Panc1 (cell line): ENCODE measurements around the gene LRRC8E. TPM values are rescaled to one million over a fixed set of nuclear protein-coding genes. Genes with fewer than 3 reads are reported as not detected.

ENCODE experiments used
- ATAC-seq: fragments of 200-7000 bp; cut with Tn5 transposase; 2 replicates; pipeline ENCODE4 v1.9.1; 2020; ENCODE audit warnings: mild to moderate bottlenecking, moderate library complexity
- BruUV-seq: library from RNA; stranded (reverse); fragments of 400-500 nt; replicated peaks from 2 replicates; lab custom pipeline; 2021; lab: Mats Ljungman, UMichigan
- CTCF ChIA-PET: fragments of 300-600 bp; sonication (Branson Sonifier 250); formaldehyde crosslinking; loops from one replicate; lab custom pipeline; 2022; ENCODE audit warnings: antibody characterized with exemption; lab: Charles Lee
- POLR2A ChIA-PET: fragments of 300-600 bp; sonication (Branson Sonifier 250); formaldehyde crosslinking; loops from one replicate; lab custom pipeline; 2022; ENCODE audit warnings: antibody characterized with exemption; lab: Charles Lee
- DNase-seq: peaks from one replicate; pipeline ENCODE4 v3.0.0-alpha.2; 2010; ENCODE audit warnings: low read depth, low spot score
- H3K27ac ChIP-seq: 2 replicates; pipeline ENCODE4 v1.5.1; 2011; ENCODE audit warnings: mild to moderate bottlenecking, low read length, inconsistent platforms
- H3K27me3 ChIP-seq: fragments of 200-500 bp; sonication (Bioruptor generic); 2 replicates; pipeline ENCODE4 v1.6.0; 2014; ENCODE audit warnings: low read length, inconsistent platforms; ENCODE audit not compliant: control insufficient read depth, insufficient read depth
- H3K36me3 ChIP-seq: fragments of 200-500 bp; sonication (Bioruptor generic); 2 replicates; pipeline ENCODE4 v1.5.1; 2014; ENCODE audit warnings: inconsistent platforms, mild to moderate bottlenecking, low read length, moderate library complexity; ENCODE audit not compliant: control insufficient read depth, insufficient read depth
- H3K4me1 ChIP-seq: 2 replicates; pipeline ENCODE4 v1.5.1; 2011; ENCODE audit warnings: inconsistent platforms, mild to moderate bottlenecking, low read length, moderate library complexity; ENCODE audit not compliant: control insufficient read depth, insufficient read depth
- H3K4me3 ChIP-seq, 2 experiments: 2 replicates each; pipeline ENCODE4 v1.5.1; 2011 to 2012; ENCODE audit warnings: low read depth in 2 of 2, low read length in 2 of 2, mild to moderate bottlenecking in 2 of 2, inconsistent platforms in 1 of 2, moderate library complexity in 1 of 2
- H3K9me3 ChIP-seq: fragments of 200-500 bp; sonication (Bioruptor generic); 2 replicates; pipeline ENCODE4 v1.5.1; 2014; ENCODE audit warnings: low read depth, mild to moderate bottlenecking, inconsistent platforms, low read length, moderate library complexity; ENCODE audit not compliant: control insufficient read depth, insufficient read depth
- POLR2AphosphoS5 ChIP-seq: IDR thresholded peaks from 2 replicates; pipeline ENCODE4 v1.6.1; 2012; ENCODE audit warnings: mild to moderate bottlenecking, low read depth, low read length, moderate library complexity
- SIN3A ChIP-seq: IDR thresholded peaks from 2 replicates; pipeline ENCODE4 v1.6.1; 2012; ENCODE audit warnings: low read depth, mild to moderate bottlenecking, low read length, moderate library complexity, borderline replicate concordance; ENCODE audit not compliant: insufficient read depth
- TCF7L2 ChIP-seq: IDR thresholded peaks from 2 replicates; pipeline ENCODE4 v1.6.1; 2011; ENCODE audit warnings: mild to moderate bottlenecking, low read depth, low read length, inconsistent platforms
- in situ Hi-C: cut with HindIII; loops from 2 replicates; pipeline ENCODE4 v1.10.0; 2016; ENCODE audit warnings: low sequenced_read_pairs, low pct_unique_long_range_greater_than_20kb
- intact Hi-C: fragments of 100-400 bp; cut with micrococcal nuclease; formaldehyde crosslinking; loops from one replicate; pipeline ENCODE4 v1.10.0; 2022; ENCODE audit not compliant: unreplicated experiment
- total RNA-seq: library from RNA; stranded (reverse); gene quantifications from one replicate; pipeline ENCODE4 v1.2.1, GENCODE V29; 2021; ENCODE audit not compliant: unreplicated experiment
- TF ChIP-seq, protein P1 (sequence below): fragments of 450-650 bp; IDR thresholded peaks from 2 replicates; pipeline ENCODE4 v1.5.1; 2017; ENCODE audit warnings: mild to moderate bottlenecking
- TF ChIP-seq, protein P2 (sequence below), 2 experiments: IDR thresholded peaks; 2 replicates each; pipeline ENCODE4 v1.6.1; 2011 to 2012; ENCODE audit warnings: low read depth in 2 of 2, control low read depth in 1 of 2, low read length in 1 of 2, mild to moderate bottlenecking in 1 of 2, moderate library complexity in 1 of 2; ENCODE audit not compliant: insufficient read depth in 1 of 2

The LRRC8E gene
- total RNA-seq, 1 experiment from 2014 or later, result 5.0 TPM

- no peaks in the 10 kb centered on the region for H3K36me3 ChIP-seq
- CTCF ChIA-PET, result no interaction called here
- H3K9me3 ChIP-seq, result no peaks in the 10 kb centered on the region
- H3K4me3 ChIP-seq, result no peak overlapping the region
- H3K27me3 ChIP-seq, result no peaks in the 10 kb centered on the region
- DNase-seq (no peak), ATAC-seq (no peak)
- TF ChIP-seq, protein P1, sequence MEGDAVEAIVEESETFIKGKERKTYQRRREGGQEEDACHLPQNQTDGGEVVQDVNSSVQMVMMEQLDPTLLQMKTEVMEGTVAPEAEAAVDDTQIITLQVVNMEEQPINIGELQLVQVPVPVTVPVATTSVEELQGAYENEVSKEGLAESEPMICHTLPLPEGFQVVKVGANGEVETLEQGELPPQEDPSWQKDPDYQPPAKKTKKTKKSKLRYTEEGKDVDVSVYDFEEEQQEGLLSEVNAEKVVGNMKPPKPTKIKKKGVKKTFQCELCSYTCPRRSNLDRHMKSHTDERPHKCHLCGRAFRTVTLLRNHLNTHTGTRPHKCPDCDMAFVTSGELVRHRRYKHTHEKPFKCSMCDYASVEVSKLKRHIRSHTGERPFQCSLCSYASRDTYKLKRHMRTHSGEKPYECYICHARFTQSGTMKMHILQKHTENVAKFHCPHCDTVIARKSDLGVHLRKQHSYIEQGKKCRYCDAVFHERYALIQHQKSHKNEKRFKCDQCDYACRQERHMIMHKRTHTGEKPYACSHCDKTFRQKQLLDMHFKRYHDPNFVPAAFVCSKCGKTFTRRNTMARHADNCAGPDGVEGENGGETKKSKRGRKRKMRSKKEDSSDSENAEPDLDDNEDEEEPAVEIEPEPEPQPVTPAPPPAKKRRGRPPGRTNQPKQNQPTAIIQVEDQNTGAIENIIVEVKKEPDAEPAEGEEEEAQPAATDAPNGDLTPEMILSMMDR, result no peak
- TF ChIP-seq, protein P2, sequence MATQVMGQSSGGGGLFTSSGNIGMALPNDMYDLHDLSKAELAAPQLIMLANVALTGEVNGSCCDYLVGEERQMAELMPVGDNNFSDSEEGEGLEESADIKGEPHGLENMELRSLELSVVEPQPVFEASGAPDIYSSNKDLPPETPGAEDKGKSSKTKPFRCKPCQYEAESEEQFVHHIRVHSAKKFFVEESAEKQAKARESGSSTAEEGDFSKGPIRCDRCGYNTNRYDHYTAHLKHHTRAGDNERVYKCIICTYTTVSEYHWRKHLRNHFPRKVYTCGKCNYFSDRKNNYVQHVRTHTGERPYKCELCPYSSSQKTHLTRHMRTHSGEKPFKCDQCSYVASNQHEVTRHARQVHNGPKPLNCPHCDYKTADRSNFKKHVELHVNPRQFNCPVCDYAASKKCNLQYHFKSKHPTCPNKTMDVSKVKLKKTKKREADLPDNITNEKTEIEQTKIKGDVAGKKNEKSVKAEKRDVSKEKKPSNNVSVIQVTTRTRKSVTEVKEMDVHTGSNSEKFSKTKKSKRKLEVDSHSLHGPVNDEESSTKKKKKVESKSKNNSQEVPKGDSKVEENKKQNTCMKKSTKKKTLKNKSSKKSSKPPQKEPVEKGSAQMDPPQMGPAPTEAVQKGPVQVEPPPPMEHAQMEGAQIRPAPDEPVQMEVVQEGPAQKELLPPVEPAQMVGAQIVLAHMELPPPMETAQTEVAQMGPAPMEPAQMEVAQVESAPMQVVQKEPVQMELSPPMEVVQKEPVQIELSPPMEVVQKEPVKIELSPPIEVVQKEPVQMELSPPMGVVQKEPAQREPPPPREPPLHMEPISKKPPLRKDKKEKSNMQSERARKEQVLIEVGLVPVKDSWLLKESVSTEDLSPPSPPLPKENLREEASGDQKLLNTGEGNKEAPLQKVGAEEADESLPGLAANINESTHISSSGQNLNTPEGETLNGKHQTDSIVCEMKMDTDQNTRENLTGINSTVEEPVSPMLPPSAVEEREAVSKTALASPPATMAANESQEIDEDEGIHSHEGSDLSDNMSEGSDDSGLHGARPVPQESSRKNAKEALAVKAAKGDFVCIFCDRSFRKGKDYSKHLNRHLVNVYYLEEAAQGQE (IDR thresholded peaks at IDR 0.05; ENCODE audit: insufficient read depth in 1 of 2, low read depth in 2 of 2, low read length in 1 of 2), result no peak
- TF ChIP-seq TCF7L2 (no peak), POLR2AphosphoS5 (no peak), SIN3A (no peak)
- BruUV-seq, result no TSS peak
- no peaks in the 10 kb centered on the region for H3K4me1 ChIP-seq
- no peak overlapping the region for H3K27ac ChIP-seq
- intact Hi-C loops, result no loop called here
- POLR2A ChIA-PET, result interaction anchor here (0.5 kb wide), 1 partner anchor 254 kb away, joined by 3 read pairs; no protein-coding TSS in a partner anchor
- in situ Hi-C loops, result no loop called here
Measured at GRCh38 chr19:7859831-7860713, 28.2 kb upstream of the LRRC8E start.

DNA sequence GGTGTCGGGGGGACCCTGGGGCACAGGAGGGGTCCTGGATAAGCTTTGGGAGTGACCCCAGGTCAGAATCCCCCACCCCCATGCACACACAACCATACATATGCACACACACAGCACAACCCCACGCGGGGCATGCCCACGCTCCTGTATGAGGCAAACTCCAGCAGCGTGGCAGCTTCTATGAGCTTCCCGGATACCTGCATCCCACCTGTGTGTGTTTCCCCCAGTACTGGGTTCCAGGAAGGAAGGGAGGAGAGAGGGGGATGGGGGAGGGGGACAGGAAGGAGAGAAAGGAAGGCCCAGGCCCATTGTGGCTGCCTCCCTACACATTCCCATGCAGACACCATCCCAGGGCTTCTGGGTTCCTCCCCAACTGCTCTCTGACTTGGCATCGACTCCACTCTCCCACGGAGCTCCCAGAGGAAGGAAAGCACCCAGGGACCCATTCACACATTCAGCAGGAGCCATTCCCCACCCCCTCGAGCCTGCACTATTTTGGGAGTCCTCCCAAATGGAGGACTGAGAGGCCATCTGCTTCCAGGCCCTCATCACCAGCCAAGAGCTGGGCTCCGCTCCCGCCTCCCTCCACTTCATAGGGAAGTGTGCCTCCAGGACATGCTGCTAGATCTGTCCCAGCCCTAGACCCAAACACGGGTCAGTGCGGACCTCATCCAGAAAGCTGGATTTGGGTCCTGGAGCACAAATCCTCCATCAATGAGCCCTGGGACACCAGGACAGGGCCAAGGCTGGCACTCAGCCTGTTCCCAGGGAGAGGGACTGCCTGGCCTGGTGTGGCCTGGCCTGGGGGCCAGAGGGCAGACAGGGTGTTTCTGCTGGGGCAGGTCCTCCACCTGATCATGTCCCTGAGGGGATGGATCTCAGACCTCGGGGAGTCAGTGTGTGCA lies 27.3 kb upstream of the LRRC8E start:
- H3K36me3 ChIP-seq, result no peaks in the 10 kb centered on the region
- ATAC-seq, result no peak
- H3K27ac ChIP-seq, result no peak overlapping the region
- H3K27me3 ChIP-seq, result no peaks in the 10 kb centered on the region
- ChIA-PET POLR2A (interaction anchor here (0.5 kb wide), 1 partner anchor 255 kb away, joined by 3 read pairs; no protein-coding TSS in a partner anchor), CTCF (no interaction called here)
- no TSS peak for BruUV-seq
- in situ Hi-C loops (no loop called here), intact Hi-C loops (no loop called here)
- no peaks in the 10 kb centered on the region for H3K4me1 ChIP-seq
- no peak for DNase-seq
- no peak overlapping the region for H3K4me3 ChIP-seq
- H3K9me3 ChIP-seq, result no peaks in the 10 kb centered on the region
- TF ChIP-seq, protein P2 (IDR thresholded peaks at IDR 0.05; ENCODE audit: insufficient read depth in 1 of 2, low read depth in 2 of 2, low read length in 1 of 2), result no peak
- TF ChIP-seq POLR2AphosphoS5, result no peak
- TF ChIP-seq SIN3A, result no peak
- TF ChIP-seq TCF7L2, result no peak
- TF ChIP-seq, protein P1, result no peak
